HG03439 (cell line): ENCODE results near the gene ACTRT2.

Experiments
- ATAC-seq: cut with Tn5 transposase; IDR thresholded peaks from one replicate; pipeline ENCODE4 v1.9.1; 2021; ENCODE audit warnings: mild to moderate bottlenecking, moderate library complexity; ENCODE audit not compliant: unreplicated experiment

Gene ACTRT2

DNA sequence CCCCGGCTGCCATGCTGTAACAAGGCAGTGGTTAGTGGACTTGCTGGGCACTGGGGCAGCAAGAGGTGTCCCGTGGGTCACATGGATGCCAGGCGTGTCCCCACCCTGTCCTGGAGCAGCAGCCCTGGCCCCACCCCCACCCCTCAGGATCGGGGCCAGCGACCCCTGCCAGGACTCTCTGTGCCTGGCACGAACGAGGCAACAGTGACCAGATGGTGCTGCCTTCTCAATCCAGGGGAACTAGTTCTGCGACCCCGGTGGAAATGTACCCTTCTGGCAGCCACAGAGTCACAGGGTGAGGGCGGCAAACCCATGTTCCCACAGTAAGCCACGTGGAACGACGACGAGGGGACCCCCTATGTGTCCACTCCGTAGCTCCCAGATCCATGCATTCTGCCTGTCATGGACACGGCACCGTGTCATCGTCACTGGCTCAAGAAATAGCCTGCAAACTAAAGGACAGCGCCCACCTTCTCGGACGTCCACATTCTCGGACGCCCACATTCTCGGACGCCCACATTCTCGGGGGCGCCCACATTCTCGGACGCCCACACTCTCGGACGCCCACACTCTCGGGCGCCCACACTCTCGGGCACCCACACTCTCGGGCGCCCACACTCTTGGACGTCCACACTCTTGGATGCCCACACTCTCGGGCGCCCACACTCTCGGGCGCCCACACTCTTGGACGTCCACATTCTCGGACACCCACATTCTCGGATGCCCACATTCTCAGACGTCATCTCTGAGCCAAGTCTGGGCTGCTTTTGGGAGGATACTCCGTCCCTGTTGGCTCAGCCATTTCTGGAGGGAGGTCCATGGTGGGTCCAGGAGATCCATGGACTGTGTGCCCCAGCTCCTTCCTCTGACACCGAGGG, 19.6 kb upstream of the ACTRT2 start:
- no peak for ATAC-seq

DNA sequence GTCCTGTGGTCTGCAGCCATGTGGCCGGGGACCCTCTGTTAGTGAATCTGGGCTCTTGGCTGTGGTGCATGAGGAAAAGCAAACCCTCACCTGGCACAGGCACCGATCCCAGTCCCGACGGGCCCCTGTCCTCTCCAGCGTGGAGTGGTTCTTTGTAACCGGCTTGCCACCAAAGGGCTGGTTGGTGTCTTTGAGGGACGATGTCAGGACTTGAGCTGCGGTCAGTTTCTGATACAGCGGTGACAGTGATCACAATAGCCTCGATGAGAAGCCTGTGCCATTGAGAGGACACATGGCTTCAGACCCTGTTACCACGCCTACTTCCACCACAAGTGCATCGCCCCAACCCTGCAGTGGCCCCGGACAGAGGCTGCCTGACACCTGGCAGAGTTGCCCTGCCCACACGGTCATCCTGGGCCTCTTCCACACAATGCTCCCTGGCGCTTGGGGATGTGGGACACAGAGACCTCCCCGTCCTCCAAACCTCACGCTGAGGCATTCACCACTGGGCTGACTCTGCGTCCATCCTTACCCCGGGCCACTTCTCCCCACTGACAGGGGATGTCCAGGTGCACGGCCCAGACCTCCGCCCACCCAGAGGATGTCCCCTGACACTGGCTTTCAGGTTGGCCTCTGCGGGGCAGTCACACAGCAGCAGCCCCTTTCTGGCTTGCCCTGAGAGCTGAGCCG, 18.8 kb upstream of the ACTRT2 start:
- no peak for ATAC-seq

DNA sequence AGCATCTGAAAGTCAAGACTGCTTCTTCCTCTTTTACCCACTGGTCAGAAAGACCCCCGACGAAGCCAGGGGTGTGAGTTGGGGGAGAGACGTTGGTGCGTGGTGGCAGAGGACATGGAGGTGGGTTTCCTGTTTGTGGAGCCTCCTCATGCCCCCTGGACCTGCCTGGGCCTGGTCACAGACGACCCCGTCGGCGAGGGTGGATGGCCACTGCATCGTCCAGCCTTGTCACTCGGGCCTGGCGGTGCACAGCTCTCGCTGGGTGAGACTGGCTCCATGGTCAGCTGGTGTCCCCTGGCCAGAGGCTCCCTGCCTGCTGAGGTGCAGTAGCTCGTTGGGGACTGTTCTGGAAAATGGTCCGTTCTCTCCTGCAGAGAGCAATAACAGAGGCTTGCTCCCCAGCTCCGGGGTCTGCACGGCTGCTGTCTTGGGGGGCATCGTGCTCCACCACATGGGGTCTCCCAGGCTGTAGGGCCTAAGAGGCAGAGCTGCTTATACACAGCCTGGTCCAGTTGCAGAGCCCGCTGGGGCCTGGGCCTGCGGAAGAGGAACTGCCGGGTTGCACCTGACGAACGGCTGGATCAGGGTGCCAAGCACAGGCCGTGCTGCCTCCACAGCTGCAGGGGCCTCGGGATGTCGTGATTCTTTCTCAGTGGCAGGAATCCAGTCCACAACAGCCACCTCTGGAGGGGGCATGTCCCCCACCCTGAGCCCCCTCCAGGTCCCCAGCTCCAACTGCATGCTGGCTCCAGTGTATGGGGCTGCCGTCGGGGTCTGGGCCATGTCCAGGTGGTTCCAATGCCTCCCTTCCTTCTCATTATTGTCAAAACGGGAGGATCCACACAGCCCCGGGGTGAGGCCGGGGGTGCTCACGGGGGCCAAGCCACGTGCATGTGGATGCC, 18.0 kb upstream of the ACTRT2 start:
- ATAC-seq, result no peak

DNA sequence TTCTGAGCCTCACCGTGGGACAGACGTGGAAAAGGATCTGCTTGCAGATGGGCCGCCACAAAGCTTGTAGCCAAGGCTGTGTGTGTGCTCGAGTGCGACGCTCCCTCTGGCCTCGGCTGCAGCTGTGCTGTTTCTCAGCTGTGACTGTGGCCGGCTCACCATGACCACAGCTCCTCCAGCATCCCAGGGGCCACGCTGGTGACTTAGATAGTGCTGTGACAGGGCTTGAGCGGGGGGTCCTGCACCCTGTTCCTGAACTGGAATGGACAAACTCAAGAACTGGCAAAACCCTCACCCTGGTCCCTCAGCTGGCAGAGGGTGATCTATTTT, 17.4 kb upstream of the ACTRT2 start:
- ATAC-seq, result no peak

DNA sequence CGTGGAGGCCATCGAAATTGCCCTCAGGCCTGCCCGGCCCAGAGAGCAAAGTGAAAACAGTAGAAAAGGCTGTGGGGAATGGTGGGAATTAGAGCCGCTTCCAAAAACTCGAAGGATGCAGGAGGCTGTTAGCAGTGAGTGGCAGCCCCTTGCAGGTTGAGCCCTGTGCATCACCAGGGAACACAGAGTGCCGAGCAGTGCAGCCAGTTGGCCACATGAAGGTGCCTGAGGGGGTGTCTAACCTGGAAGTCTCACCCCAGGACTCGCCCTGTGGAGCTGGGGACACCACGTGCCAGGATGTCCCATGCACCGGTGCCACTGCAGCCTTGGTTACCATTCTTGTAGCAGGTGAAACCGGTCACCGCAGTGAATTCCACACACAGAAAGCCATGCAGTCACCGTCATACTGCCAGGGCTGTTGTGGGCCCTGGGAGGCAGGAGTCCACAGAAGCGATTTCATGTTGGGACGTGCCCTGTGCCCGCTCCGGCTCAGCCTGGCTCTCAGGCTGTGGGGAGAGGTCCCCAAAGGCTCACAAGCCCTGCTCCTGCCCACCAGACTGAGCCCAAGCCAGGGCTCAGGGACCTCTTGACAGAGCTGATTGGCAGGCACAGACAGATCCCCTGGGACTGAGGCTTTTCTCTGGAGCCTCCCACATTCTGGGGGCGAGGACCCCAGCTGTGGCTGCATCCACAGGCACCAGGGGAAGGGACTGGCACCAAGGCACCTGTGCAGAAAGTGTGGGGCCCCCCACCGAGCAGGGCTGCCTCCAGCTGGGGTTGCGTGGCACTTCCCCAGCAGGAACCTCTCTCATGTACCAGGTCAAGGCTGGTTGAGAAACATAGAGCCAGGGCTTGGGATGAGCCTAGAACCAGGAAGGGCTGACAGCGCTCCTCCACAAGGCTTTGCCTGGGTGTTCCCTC, 16.7 kb upstream of the ACTRT2 start:
- ATAC-seq, result no peak

DNA sequence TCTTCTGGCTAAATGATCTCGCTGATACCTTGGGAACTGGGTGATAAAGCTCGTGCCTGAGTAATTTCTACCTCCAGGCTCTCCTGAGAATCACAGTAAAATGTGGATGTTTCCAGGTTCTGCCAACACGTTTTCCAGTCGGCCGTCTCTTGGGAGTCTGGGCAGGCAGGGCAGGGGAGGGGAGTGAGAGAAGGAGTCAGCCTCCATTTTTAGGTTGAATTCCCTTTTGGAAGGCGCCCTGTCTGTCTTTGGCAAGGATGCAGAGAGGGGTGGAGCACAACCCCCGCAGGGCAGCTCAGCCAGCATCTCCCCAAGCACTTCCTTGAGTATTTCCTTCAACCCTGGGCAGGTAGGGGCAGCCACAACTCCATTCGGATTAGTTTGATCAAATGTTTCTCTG, 15.5 kb upstream of the ACTRT2 start:
- no peak for ATAC-seq

DNA sequence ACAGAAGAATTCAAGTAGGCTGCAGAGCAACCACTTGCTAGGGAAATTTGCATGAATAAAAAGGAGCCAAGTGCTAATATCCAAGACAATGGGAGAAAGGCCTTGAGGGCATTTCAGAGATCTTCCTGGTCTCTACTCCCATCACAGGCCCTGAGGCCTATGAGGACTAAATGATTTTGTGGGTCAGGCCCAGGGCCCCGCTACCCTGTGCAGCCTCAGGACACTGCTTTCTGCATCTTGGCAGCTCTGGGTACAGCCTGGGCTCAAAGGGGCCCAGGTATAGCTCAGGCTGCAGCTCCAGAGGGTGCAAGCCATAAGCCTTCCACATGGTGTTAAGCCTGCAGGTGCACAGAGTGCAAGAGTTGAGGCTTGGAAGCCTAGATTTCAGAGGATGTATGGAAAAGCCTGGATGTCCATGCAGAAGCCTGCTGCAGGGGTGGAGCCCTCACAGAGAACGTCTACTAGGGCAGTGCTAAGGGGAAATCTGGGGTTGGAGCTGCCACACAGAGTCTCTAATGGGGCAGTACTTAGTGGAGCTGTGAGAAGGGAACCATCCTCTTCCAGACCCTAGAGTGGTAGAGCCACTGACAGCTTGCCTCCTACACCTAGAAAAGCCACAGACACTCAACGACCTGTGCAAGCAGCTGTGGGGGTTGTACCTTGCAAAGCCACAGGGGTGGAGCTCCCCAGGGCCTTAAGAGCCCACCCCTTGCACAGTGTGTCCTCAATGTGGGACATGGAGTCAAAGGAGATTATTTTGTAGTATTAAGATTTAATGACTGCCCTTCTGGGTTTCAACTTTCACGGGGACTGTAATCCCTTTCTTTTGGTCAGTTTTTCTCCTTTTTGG, 13.7 kb upstream of the ACTRT2 start:
- no peak for ATAC-seq

DNA sequence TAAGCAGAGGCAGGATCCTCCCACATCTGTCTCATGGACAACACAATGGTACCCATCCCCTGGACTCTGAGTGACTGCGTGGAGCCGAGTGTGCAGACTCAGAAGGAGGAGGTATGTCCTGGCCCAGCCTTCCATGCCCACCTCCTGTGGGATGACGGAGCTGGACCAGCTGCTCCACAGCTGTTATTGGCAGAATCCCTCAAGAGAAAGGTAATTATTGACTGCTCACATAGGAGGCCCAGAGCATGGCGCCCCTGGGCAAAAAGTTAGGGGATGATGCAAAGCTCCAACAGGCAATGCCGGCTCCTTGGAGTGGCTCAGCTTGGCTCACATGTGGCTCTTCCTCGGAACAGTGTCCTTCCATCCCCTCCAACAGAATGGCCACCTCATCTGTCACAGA, 12.2 kb upstream of the ACTRT2 start:
- no peak for ATAC-seq

DNA sequence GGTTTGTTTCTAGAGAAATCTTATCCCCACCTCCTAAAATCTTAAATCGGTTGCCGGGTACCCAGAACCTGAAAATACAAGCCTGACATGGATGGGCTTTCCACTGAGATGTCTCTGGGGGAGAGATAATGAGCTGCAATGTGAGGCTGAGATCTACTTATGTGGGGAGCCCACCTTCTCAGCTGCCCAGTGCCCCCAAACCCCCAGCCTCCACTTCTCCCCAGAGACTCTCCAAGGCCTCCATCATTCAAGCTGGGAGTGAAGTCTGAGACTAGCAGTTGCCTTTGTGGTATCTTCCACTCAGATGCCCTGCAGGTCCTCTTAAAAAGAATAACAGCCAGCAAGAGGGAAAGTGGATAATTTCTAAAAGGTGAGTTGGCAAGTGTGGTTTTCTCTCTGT, 11.7 kb upstream of the ACTRT2 start:
- no peak for ATAC-seq

DNA sequence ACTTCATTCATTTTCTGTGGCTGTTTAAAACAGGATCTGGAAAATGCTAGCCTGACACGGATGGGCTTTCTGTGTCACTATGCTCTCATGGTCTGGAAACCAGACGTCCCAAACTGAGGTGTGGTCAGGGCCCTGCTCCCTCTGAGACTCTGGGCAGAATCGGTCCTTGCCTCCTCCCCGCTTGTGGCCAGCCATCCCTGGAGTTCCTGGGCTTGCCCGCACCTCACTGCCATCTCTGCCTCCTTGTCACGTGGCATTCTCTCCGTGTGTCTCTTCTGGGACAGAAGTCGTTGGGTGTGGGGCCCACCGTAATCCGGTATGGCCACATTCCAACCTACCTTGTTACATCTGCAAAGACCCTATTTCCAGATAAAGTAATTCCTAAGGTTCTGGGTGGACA, 10.1 kb upstream of the ACTRT2 start:
- ATAC-seq, result no peak

DNA sequence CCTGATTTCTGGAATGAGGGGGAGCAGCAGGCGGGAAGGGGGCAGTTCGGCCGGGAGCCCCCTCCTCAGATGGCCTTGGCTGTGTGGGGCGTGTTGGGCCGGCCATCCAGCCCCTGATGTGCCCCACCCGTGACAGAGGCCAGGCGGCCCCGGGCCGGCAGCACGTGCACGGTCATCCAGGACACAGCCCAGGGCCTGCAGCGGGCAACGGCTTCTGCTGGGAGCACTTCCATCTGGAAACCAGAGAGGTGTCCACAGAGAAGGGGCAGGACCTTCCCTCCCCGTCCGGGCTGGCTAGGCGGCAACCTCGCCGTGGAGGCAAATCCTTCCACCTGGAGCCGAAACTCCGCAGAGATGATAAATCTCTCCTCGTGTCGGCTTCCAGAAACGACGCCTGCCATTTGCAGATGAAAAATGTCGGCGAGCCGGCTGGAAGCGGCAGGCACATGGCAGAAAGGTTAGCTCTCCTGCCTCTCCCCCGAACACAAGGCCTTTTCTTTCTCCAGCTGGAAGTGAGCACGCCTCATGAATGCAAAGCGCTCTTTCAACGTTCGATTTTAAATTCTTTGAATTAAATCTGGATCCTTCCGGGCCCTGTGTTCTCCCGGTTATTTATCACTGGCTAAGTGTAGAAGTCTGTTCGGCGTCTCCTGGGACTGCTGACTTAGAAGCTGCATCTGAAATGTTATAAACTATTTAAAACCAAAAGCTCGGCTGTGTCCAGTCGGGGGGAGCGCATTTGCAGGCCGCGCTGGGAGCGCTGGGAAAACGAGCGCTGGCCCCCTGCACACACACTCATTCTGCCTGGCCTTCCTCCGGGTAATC, 9.4 kb upstream of the ACTRT2 start:
- ATAC-seq, result no peak

DNA sequence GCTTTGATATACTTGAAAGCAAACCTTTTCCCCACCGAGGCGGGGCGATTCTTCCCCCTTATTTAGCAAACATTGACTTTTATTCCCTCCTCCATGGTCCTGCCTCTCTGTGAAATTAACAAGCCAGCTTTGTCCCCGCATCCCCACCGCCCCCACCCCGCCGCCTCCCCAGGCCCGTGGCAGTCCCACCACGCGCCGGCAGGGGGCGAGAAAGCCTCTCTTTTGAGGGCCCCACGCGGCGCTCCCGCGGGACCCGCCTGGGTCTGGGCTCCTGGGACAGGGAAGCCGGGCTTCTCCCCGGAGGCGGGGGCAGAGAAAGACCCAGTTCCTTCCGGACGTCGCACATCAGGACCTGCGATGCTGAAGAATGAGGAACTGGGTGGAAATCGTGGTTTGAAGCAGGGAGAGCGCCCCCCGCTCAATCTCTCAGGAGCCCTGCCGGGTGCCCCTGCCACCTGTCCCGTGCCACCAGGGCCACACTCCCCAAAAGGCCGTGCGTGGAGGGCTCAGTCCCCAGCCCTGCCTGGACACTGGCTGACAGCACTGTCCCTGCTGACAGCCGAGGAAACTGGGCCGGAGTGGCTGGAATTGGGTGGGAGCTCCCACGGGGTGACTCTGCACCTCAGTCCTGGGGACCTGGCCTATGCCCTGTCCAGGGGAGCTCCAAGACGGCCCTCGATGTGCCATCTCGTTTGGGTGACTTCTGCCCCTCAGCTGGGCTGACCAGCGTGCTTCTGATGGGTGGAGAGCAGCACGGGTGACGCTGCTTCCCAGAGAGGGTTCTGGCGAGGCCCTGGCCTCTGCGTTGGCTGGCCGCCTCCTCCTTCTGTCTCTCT, 8.6 kb upstream of the ACTRT2 start:
- ATAC-seq, result no peak

DNA sequence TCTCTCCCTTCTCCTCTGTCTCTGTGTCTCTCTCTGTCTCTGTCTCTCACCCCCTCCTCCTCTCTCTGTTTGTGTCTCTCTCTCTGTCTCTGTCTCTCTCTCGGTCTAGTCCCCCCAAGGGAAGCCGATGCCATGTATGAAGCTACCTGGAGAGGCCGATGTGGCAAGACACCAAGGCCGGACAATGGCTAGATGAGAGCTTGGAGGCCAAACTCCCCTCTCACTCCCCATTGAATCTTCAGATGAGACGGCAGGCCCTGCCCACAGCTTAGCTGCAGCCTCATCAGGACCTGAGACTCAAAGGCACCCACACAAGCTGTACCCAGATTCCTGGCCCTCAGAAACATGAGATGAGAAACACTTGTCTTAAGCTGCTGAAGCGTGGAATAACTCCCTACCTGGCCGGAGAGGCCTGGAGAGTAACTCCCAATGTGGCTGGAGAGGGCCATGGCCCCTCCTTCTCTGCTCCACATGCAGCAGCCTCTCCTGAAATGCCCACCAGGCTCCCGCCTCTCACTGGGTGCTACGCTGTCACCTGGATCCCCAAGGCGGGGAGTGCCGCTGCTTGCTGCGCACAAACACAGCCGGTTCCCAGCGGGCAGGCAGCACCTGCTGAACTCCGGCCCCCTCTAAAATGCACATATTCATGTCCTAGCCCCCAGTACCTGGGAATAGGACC, 7.8 kb upstream of the ACTRT2 start:
- no peak for ATAC-seq

DNA sequence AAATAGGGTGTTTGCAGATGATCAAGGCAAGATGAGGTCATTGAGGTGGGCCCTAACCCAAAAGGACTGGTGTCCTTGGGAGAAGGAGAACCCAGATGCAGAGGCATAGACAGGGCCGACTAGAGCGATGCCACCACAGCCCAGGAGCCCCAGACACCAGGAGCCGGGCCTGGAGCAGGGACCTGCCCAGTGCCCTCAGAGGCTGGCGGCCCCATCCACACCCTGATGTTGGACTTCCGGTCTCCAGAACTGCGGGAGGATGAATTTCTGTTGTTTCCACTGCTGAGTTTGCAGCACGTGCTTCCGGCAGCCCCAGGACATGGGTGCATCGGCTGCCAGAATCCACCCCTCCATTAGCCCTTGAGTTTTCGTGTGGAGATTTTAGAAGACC, 7.2 kb upstream of the ACTRT2 start:
- ATAC-seq, result no peak

DNA sequence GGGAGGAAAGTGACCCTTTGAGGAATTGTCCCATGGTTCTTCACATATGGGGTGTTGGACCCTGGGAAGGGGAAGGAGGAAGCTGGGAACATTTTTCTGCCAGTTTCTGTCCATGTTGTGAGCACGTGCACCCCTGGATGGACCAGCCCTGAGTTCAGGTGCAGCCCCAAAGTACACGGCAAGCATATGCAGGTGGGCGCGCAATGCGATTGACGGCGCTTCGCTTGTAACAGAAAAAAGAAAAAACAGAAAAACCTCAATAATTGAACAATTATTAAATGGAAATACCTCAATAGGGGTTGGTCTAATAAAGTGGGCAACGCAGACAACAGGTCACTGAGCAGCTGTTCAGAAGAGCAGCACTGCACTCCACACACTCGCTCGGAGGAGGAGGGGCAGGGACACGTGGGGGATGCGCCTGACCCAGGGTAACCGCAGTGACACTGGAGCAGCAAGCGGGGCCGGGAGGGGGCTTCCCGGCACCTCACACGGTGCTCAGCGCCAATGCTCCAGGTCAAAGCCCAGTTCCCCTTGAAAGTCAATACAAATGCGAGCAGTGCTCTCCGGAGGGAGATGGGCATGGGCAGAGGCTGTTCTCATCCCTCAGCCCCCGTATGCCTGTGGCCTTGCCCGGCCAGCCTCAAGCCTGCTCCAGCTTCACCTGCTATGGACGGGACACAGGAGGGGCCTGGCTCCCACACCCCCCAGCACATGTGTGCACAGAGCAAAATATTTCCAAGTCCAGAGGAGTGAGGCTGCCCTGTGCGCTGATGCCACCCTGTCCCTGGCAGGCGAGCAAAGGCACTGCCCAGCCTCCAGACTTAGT, 6.6 kb upstream of the ACTRT2 start:
- no peak for ATAC-seq

DNA sequence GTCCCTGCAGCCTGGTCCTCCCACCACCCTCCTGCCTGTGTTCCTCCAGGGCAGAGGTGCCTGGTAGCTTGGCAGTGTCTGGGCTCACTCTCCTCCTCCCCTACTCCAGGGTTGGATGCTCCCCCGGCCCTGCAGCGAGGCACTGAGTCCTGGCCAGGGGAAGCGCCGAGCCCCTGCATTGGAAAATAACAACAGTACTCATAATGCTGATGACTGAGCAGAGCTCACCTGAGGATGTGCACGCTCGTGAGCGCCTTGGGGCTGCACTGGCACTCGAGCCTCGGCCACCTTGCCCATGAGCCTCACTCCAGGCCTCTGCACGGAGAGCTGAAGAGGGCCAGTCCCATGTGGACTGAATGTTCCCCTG, 6.0 kb upstream of the ACTRT2 start:
- ATAC-seq, result no peak

DNA sequence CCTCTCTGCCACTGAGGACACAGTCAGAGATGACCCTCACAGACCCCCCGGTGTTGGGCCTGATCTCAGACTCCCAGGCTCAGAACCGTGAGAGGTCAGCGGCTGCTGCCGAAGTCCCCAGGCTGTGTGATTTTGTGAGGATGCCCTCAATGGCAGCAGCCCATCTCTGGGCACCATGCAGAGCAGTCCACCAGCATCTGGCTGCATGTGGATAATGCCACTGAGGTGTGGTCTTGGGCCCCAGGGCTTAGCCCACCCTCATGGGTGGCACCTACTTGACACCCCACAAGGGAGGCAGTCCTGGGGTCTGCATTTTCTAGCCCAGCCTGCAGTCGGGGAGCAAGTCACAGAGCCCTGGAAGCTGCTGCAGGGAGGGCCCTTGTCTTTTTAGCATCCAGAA, 5.5 kb upstream of the ACTRT2 start:
- no peak for ATAC-seq
